ENCODE measurements around the gene SCO1.
"Not testable (repeated sequence)": the region's sequence is repeated elsewhere in the genome, so short reads cannot be mapped to it uniquely, and the experiment has no call there.

The SCO1 gene

DNA sequence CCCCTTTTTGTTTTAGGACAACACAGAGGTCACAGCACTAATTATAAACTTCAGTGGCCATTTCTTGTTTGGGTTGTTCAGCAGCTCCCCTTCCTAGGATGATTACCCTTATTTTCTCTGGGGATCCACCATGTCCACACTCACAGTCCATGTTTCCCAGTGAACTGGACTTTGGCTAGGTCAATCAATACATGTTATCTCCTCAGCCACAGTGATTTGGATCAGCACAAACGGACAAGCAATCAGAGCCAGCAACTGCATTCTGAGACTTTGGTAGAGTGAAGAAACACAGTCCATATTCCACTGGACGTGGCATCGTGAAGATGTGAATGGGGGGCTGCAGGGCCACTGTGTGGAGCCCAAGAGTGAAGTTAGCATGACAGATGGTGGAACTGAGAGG, 27.9 kb upstream of the SCO1 start:
- DNase-seq = no peak

DNA sequence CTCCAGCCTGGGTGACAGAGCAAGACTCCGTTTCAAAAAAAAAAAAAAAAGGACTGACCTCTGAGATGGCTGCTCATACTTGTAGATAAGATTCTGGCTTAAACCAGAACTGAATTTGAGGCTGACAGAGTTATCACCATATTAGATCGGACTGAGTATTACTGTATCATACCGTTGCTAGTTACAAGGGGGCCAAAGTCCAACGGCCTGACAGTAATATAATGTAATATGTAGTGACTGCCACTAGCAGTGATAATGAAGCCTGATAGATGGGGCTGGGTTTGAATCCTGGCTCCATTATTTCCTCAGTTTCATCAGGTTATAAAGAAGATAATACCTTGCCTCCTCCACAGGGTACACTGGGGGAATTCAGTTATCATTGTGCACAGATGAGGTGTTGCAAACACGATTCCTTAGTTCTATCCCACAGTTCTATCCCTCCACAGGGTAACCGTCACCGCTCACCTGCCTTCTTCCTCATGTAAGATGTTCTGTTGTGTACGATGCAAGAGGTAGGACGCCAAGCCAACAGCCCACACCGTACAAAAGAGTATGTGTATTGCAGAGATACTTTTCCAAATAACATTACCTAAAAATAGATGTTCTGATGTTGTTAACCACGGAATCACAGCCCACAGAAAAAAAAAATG, 27.3 kb upstream of the SCO1 start:
- no peak for DNase-seq

- DNase-seq = no peak
Measured at GRCh38 chr17:10718547-10718946, 21.2 kb upstream of the SCO1 start.

- DNase-seq = no peak
Measured at GRCh38 chr17:10716218-10716617, 18.9 kb upstream of the SCO1 start.

DNA sequence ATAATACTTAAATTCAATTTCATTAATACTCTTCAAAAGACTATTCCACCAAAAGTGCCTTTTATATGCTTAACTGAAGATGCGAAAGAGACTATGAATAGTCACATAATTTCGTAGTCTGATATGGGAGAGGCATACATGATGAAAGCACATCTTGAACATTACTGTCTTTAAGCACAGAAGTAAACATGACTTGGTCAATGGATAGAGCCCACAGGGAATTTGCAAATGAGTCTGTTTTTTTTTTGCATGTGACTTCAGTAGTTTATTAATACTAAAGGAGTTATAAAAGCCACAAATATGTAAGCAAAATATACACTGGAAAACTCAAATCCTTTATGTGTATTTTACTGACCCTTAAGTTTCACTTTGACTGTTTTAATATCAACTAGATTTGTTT, 16.0 kb upstream of the SCO1 start:
- no peak for DNase-seq

DNA sequence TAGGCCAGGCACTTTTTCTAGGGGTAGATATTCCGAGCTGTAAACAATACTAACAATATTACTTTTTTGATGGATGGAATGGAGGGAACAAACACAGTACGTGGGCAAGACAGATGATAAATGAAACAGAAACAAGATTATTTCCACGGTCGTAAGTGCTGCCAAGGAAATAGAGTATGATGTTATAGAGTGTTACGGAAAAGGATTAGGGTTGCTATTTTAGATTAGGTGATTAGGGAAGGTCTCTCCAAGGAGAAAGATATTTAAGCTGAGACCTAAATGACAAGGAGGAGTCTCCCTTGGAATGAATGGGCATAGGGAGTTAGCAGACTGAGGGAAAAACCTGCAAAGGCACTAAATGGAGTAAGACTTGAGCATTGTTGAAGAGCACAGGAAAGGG, 8.4 kb upstream of the SCO1 start:
- DNase-seq = no peak

GRCh38 chr17:10702574-10702973, 5.2 kb upstream of the SCO1 start:
- peak; percentile 27 for DNase-seq

- DNase-seq = no peak
Measured at GRCh38 chr17:10699856-10700255, 2.5 kb upstream of the SCO1 start.

- peak; percentile 54 for DNase-seq
Measured at GRCh38 chr17:10698096-10698818, 924 bp upstream of the SCO1 start.

DNA sequence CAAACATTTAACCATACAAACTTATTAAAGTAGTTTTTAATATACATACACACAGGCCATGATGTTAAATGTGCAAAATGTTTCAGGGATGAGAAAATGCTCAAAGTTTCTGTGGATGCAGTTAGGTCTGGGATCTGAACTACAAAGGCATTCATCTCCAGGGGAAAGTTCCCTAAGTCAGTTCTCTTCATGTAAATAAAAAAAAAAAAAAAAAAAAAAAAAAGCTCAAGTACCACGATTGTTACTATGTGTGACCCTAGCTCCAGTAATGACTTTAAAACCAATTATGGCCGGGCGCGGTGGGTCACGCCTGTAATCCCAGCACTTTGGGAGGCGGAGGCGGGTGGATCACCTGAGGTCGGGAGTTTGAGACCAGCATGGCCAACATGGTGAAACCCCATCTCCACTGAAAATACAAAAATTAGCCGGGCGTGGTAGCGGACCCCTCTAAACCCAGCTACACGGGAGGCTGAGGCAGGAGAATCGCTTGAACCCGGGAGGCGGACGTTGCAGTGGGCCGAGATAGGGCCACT, 1.4 kb downstream of the SCO1 start:
- DNase-seq = not testable (repeated sequence)

GRCh38 chr17:10687499-10687898, 9.8 kb downstream of the SCO1 start:
- no peak for DNase-seq

GRCh38 chr17:10683853-10684252, 13.5 kb downstream of the SCO1 start:
- peak; percentile 39 for DNase-seq

- DNase-seq = no peak
Measured at GRCh38 chr17:10681866-10682446, 15.4 kb downstream of the SCO1 start.

- DNase-seq = no peak
Measured at GRCh38 chr17:10674704-10675103, 22.6 kb downstream of the SCO1 start.

DNA sequence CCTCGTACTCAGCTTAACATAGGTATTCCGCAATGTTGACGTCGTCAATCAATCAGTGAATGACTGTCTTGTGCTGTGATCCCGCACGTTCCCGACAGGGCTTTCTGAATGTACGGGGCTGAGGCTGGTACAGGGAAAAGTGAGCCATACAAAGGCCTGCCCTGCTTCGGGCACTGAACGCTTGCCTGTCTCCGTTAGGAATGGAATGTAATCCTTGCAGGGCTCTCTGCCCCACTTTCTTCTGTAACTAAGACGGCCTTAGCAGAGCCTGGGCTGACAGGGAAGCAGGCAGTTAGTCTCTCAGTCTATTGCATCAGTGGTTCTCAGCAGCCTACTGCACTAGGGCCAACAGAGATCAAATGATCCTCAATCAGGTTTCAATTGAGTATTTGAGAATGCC, 24.0 kb downstream of the SCO1 start:
- no peak for DNase-seq

DNA sequence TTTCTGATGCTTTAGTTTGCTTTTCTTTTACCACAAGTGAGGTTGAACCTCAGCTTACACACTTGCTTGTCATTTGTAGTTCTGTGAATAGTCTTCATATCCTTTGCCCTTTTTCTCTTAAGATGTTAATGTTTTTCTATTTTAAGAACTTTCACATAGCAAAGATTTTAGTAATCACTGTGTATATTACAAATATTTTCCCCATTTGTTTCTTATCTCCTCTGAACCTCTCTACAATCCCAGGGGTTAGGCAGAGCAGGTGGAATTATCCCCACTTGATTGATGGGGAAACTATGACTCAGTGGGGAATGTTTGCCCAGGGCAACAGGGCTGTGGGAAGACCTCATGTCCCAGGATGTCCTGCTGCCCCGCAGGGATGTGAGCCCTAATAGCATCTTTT, 28.6 kb downstream of the SCO1 start:
- no peak for DNase-seq

DNA sequence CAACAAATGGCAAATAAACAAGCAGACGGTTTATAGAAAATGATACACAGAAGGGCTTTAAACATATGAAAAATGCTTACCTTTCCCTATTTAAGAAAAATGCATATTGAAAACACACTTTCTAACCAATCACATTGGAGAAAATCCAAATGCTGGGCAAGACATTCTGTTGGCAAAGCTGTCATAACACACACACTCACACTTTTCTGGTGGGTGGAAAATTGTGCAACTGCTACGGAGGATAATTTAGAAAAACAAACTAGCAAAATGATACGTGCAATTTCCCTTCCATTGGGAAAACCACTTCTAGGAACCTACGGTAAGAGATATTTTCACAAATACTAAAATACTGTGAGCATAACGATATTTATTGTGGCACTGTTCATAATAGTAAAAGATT, 30.4 kb downstream of the SCO1 start:
- DNase-seq = no peak

GRCh38 chr17:10664571-10664970, 32.8 kb downstream of the SCO1 start:
- no peak for DNase-seq

GRCh38 chr17:10663231-10663630, 34.1 kb downstream of the SCO1 start:
- no peak for DNase-seq

DNA sequence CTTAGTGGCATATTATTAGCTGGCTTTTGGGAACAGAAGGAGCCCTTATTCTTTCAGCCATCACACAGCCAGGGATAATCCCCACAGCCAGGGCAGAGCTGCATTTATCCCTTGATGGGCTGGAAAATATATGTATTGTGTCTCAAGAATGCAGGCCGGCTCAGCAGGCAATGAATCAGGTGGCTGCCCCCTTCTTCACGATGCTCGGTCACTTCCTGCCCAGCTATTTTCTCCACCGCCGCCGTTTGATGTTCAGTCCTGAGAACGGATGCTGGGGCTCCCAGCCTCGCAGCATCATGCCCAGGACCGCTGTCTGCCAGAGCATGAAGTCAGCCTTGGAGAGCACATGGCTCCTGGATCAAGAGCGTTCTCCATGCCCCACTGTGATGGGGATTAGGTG, 35.9 kb downstream of the SCO1 start:
- DNase-seq = no peak

DNA sequence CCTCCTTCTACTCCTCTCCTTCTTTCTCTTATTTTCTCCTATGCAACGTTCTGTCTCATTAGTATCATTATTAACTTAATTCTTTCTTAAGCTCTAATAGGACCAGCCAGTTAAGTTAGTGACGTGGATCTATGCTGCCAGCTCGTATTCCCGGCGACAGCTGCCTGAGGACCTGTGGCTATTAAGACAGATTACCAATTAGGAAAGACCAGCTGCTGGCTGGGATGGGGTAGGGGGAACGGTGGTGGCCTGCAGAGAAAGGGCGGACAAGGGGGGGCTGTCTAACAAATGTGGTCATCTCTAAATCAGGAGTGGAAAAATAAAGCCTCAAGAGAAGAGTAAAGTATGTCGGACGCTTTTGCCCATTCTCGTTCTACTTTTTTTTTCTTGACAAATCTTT, 39.5 kb downstream of the SCO1 start:
- no peak for DNase-seq

GRCh38 chr17:10657148-10657547, 40.2 kb downstream of the SCO1 start, which contains the start of gene MYH3:
Gene MYH3 (minus strand): TSS chr17:10657309. CDS start chr17:10655064, 2,245 bp downstream.
- DNase-seq = no peak

DNA sequence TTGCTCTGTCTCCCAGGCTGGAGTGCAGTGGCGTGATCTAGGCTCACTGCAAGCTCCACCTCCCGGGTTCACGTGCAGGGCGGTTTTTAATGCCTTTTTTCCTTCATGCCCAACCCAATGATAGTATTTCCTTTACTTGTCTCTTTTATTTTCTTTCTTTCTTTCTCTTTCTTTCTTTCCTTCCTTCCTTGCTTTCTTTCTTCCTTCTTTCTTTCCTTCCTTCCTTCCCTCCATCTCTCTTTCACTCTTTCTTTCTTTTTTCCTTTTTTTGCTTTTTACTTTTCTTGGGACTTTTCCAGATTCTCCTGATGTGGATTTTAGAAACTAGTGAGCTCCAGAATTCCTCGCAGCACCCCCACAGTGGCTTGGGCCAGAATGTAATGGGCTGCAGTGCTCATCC, 43.3 kb downstream of the SCO1 start:
- no peak for DNase-seq

- peak; percentile 42 for DNase-seq
Measured at GRCh38 chr17:10652984-10653659, 44.2 kb downstream of the SCO1 start.

Measured in inflammatory macrophage treated with lipopolysaccharide for 4 hours (primary cell).